Psoas muscle (tissue), 8 donors: ENCODE data around the gene ARHGEF16. TPM values are rescaled to one million over a fixed set of nuclear protein-coding genes. Genes with fewer than 3 reads are reported as not detected.

Source experiments
- ATAC-seq, 4 donors: fragments of 200-7000 bp; cut with Tn5 transposase; one replicate each; pipeline ENCODE4 v1.9.1; 2020; ENCODE audit warnings: moderate library complexity in 3 of 4, mild to moderate bottlenecking in 2 of 4
- DNase-seq, 2 donors: peaks; one replicate each; pipeline ENCODE4 v3.0.0-alpha.2; 2020
- H3K27ac ChIP-seq: fragments of 200-600 bp; one replicate; pipeline ENCODE4 v1.8.0; 2022
- H3K27me3 ChIP-seq, 3 donors: fragments of 200-600 bp in 1 of 3; one replicate each; pipeline versions ENCODE4 v1.6.1 to v1.8.0; 2013 to 2022; ENCODE audit warnings: low read length in 2 of 3, mild to moderate bottlenecking in 2 of 3, moderate library complexity in 1 of 3; ENCODE audit not compliant: insufficient read depth in 3 of 3
- H3K36me3 ChIP-seq, 2 donors: fragments of 200-600 bp in 1 of 2; one replicate each; pipeline versions ENCODE4 v1.6.1 to v1.8.0; 2013 to 2022; ENCODE audit warnings: low read depth in 1 of 2, mild to moderate bottlenecking in 1 of 2, moderate library complexity in 1 of 2; ENCODE audit not compliant: insufficient read depth in 1 of 2
- H3K4me1 ChIP-seq: fragments of 200-600 bp; one replicate; pipeline ENCODE4 v1.8.0; 2022
- H3K4me3 ChIP-seq: fragments of 200-600 bp; one replicate; pipeline ENCODE4 v1.8.0; 2022; ENCODE audit warnings: mild to moderate bottlenecking
- H3K9me3 ChIP-seq: fragments of 200-600 bp; one replicate; pipeline ENCODE4 v1.8.0; 2022
- CTCF ChIP-seq: fragments of 200-600 bp; IDR thresholded peaks from one replicate; pipeline ENCODE4 v1.8.0; 2022; ENCODE audit warnings: antibody characterized with exemption
- WGBS, 3 donors: extraction: QIAGEN DNeasy Blood & Tissue Kit; methylation state at CpG; one replicate each; pipeline versions ENCODE4 v1.1.6 to v1.1.7; 2013; 5-methylcytosine and 5-hydroxymethylcytosine counted together
- intact Hi-C, 2 donors: fragments of 100-400 bp; cut with DNase I; formaldehyde crosslinking; loops; one replicate each; pipeline versions ENCODE4 v1.11.0 to v1.14.2; 2022
- polyA plus RNA-seq, 3 donors: library from polyadenylated mRNA; stranded (reverse); fragments of 200-250 nt; gene quantifications; one replicate each; pipeline ENCODE4 v1.2.3, GENCODE V29; 2013
- total RNA-seq, 4 donors: library from RNA; stranded (reverse); fragmentation: NEBNext Ultra II Directional in 2 of 4; extraction: Animal tissue kit (Norgen Biotek cat#: 25700) in 2 of 4; gene quantifications; one replicate each; pipeline versions ENCODE4 v1.2.1 to v1.2.4, GENCODE V29; 2021 to 2023
- donor health status: healthy with polysubstance abuse.
- donor health status: DM: no; HTN: no; CAD: no; lungs with moderate emphysema.
- donor health status: Bipolar disorder and iron deficiency.
- donor health status: healthy.
- donor health status: DM: yes; HTN: yes; CAD: no.
- donor health status: DM: no; HTN: no; CAD: no.
- donor health status: DM: no; HTN: no; CAD: no.
- donor health status: DM: yes; HTN: yes; CAD: no.

Gene ARHGEF16
- total and polyA plus RNA-seq, 7 donors: 0.29 to 0.56 (median 0.51) TPM

- intact Hi-C loops: loop anchor here in 1 of 2 donors (5.0 to 10.0 kb wide), 3 partner anchors 136 to 546 kb away; partner anchors contain the start of gene PRDM16
- no peak overlapping the region for H3K27ac ChIP-seq
- WGBS, 3 donors: 78 to 84% (median 83%) methylated on average over 23 of the region's 23 CpGs
- H3K4me1 ChIP-seq: no peaks in the 10 kb centered on the region
- peaks cover 12% of the 10 kb centered on the region for H3K9me3 ChIP-seq
- DNase-seq (no peak), ATAC-seq (no peak)
- TF ChIP-seq CTCF: no peak
- H3K27me3 ChIP-seq: peaks cover 0 to 22% (median 4%) of the 10 kb centered on the region in 3 donors
- no peak overlapping the region for H3K4me3 ChIP-seq
- H3K36me3 ChIP-seq: no peaks in the 10 kb centered on the region
Observed at GRCh38 chr1:3420218-3420951, 34.1 kb upstream of the ARHGEF16 start.

DNA sequence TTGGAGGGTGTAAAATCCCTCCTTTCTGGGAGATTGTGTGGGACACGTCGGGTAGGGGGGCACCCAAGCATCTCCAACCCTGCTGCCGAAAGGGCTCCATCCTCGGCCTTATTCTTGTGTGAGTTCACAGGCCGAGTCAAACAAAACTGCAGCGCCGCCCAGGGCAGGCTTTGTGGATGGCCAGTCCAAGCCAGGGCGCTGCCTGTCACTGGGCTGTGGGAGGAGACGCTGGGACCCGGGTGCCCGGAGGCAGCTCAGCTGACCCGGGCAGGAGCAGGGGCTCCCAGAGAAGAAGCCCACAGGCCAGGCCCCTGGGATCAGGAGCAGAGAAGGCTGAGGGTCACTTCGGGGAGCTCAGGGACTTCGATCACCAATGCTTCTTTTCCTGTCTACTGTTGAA is 31.8 kb upstream of the ARHGEF16 start:
- Histone ChIP-seq H3K9me3 (peaks cover under 1% of the 10 kb centered on the region), H3K27me3 (peaks cover 0 to 22% (median 4%) of the 10 kb centered on the region in 3 donors), H3K36me3 (no peaks in the 10 kb centered on the region), H3K27ac (peak overlapping the region; percentile 55), H3K4me3 (no peak overlapping the region), H3K4me1 (no peaks in the 10 kb centered on the region)
- ATAC-seq (no peak), DNase-seq (no peak)
- no peak for TF ChIP-seq CTCF
- WGBS, 3 donors: 81 to 91% (median 84%) methylated on average over 14 of the region's 14 CpGs
- intact Hi-C loops: loop anchor here in 1 of 2 donors (5.0 to 10.0 kb wide), 3 partner anchors 138 to 548 kb away; partner anchors contain the start of gene PRDM16

- intact Hi-C loops: loop anchor here in 1 of 2 donors (5.0 to 10.0 kb wide), 3 partner anchors 139 to 549 kb away; partner anchors contain the start of gene PRDM16
- TF ChIP-seq CTCF: no peak
- Histone ChIP-seq H3K27ac (peak overlapping the region; percentile 55), H3K36me3 (no peaks in the 10 kb centered on the region), H3K4me1 (no peaks in the 10 kb centered on the region), H3K27me3 (peaks cover 0 to 18% (median 4%) of the 10 kb centered on the region in 3 donors), H3K9me3 (no peaks in the 10 kb centered on the region), H3K4me3 (no peak overlapping the region)
- peak; percentile 38 to 62 (median 51) for ATAC-seq
- WGBS, 3 donors: 49 to 64% (median 57%) methylated on average over 23 of the region's 23 CpGs
- peak; percentile 33 to 64 for DNase-seq
Observed at GRCh38 chr1:3423245-3423829, 31.1 kb upstream of the ARHGEF16 start.

- 67 to 74% (median 68%) methylated on average over 28 of the region's 28 CpGs for WGBS, 3 donors
- DNase-seq: no peak
- no peaks in the 10 kb centered on the region for H3K36me3 ChIP-seq
- intact Hi-C loops: loop anchor here (1.0 to 10.0 kb wide), 5 partner anchors 139 to 549 kb away; partner anchors contain the start of gene PRDM16 (in 1 of the 2)
- no peak overlapping the region for H3K27ac ChIP-seq
- no peak for TF ChIP-seq CTCF
- peaks cover 0 to 13% (median 4%) of the 10 kb centered on the region in 3 donors for H3K27me3 ChIP-seq
- no peak for ATAC-seq
- no peaks in the 10 kb centered on the region for H3K9me3 ChIP-seq
- H3K4me3 ChIP-seq: no peak overlapping the region
- H3K4me1 ChIP-seq: no peaks in the 10 kb centered on the region
Observed at GRCh38 chr1:3423896-3424611, 30.4 kb upstream of the ARHGEF16 start.
